H1 (cell line): ENCODE measurements around the gene CCDC183. TPM values are rescaled to one million over a fixed set of nuclear protein-coding genes. Genes with fewer than 3 reads are reported as not detected.

Source experiments
- CTCF ChIA-PET: fragments of 300-600 bp; sonication (Branson Sonifier 250); formaldehyde crosslinking; loops from one replicate; lab custom pipeline; 2021; ENCODE audit not compliant: partially characterized antibody; lab: Charles Lee
- POLR2A ChIA-PET: fragments of 300-600 bp; sonication (Branson Sonifier 250); formaldehyde crosslinking; loops from one replicate; lab custom pipeline; 2021; ENCODE audit warnings: inconsistent platforms; ENCODE audit not compliant: partially characterized antibody; lab: Charles Lee
- DNase-seq, 2 experiments: peaks; one replicate each; pipeline versions ENCODE4 v3.0.0 to v3.0.0-alpha.2; 2010 to 2022; ENCODE audit warnings: low spot score in 2 of 2, low read depth in 1 of 2, mixed read lengths in 1 of 2
- FAIRE-seq: peaks from 2 replicates; lab custom pipeline; 2011; peaks lifted over from hg19 to GRCh38; lab: Jason Lieb, UNC
- H2AFZ ChIP-seq: 2 replicates; pipeline ENCODE4 v1.8.1; 2012; ENCODE audit warnings: low read length, inconsistent platforms
- H2AK5ac ChIP-seq: 2 replicates; pipeline ENCODE4 v1.6.1; 2013; ENCODE audit warnings: low read depth, low read length
- H2BK120ac ChIP-seq: replicated peaks from 2 replicates; pipeline ENCODE3; 2013; ENCODE audit warnings: low read depth, low read length, inconsistent platforms
- H2BK12ac ChIP-seq: 2 replicates; pipeline ENCODE4 v1.6.1; 2013; ENCODE audit warnings: low read depth, low read length
- H2BK15ac ChIP-seq: 2 replicates; pipeline ENCODE4 v1.6.1; 2013; ENCODE audit warnings: low read length
- H2BK20ac ChIP-seq: 2 replicates; pipeline ENCODE4 v1.6.1; 2013; ENCODE audit warnings: low read length
- H2BK5ac ChIP-seq: 2 replicates; pipeline ENCODE4 v1.6.1; 2013; ENCODE audit warnings: low read depth, low read length
- H3K14ac ChIP-seq: 2 replicates; pipeline ENCODE4 v1.6.1; 2013; ENCODE audit warnings: inconsistent platforms; ENCODE audit not compliant: insufficient read length
- H3K18ac ChIP-seq: 2 replicates; pipeline ENCODE4 v1.6.1; 2013; ENCODE audit warnings: low read length; ENCODE audit errors: extremely low read depth
- H3K23ac ChIP-seq: 2 replicates; pipeline ENCODE4 v1.6.1; 2013; ENCODE audit warnings: inconsistent platforms; ENCODE audit not compliant: insufficient read length
- H3K23me2 ChIP-seq: 2 replicates; pipeline ENCODE4 v1.6.1; 2013; ENCODE audit warnings: low read depth, low read length
- H3K27ac ChIP-seq: 2 replicates; pipeline ENCODE4 v1.6.1; 2011; ENCODE audit warnings: low read depth, low read length, inconsistent platforms
- H3K27me3 ChIP-seq, 4 experiments: replicated peaks in 1 of 4; 1 replicate in 1 of 4; 2 replicates in 3 of 4; pipeline versions ENCODE4 v1.6.1 to v1.8.1; 2011 to 2013; ENCODE audit warnings: low read length in 3 of 4, mild to moderate bottlenecking in 3 of 4, inconsistent platforms in 2 of 4, mixed read lengths in 2 of 4, moderate library complexity in 1 of 4; ENCODE audit not compliant: control insufficient read depth in 3 of 4, insufficient read depth in 3 of 4; ENCODE audit errors: extremely low read depth in 1 of 4
- H3K36me3 ChIP-seq, 4 experiments: 2 replicates each; pipeline versions ENCODE4 v1.6.1 to v1.8.1; 2011 to 2013; ENCODE audit warnings: mild to moderate bottlenecking in 4 of 4, low read length in 3 of 4, moderate library complexity in 2 of 4, control low read depth in 1 of 4, inconsistent platforms in 1 of 4; ENCODE audit not compliant: insufficient read depth in 4 of 4, control insufficient read depth in 2 of 4
- H3K4ac ChIP-seq: replicated peaks from 2 replicates; pipeline ENCODE3; 2013; ENCODE audit warnings: low read length, low read depth, mixed read lengths, inconsistent platforms; ENCODE audit not compliant: insufficient read length
- H3K4me1 ChIP-seq, 4 experiments: replicated peaks in 1 of 4; 1 replicate in 1 of 4; 2 replicates in 3 of 4; pipeline versions ENCODE4 v1.6.1 to v1.8.1; 2011 to 2013; ENCODE audit warnings: low read length in 3 of 4, inconsistent platforms in 2 of 4, mixed read lengths in 1 of 4; ENCODE audit not compliant: insufficient read depth in 4 of 4, control insufficient read depth in 3 of 4
- H3K4me2 ChIP-seq, 2 experiments: 2 replicates each; pipeline versions ENCODE4 v1.6.1 to v1.8.1; 2011 to 2013; ENCODE audit warnings: low read depth in 2 of 2, low read length in 2 of 2, control low read depth in 1 of 2, inconsistent platforms in 1 of 2, mild to moderate bottlenecking in 1 of 2; ENCODE audit not compliant: insufficient read depth in 1 of 2
- H3K4me3 ChIP-seq, 4 experiments: fragments of 200-600, 300-600 bp in 1 of 4; sonication (generic), shearing (Covaris generic), sonication (Bioruptor Twin) in 1 of 4; 2 replicates each; pipeline versions ENCODE4 v1.5.1 to v1.8.1; 2011 to 2016; ENCODE audit warnings: low read length in 4 of 4, low read depth in 3 of 4, control low read depth in 2 of 4, inconsistent platforms in 2 of 4, mild to moderate bottlenecking in 2 of 4, mixed read lengths in 1 of 4, moderate library complexity in 1 of 4; ENCODE audit not compliant: insufficient read depth in 2 of 4; ENCODE audit errors: extremely low read depth in 1 of 4
- H3K56ac ChIP-seq: replicated peaks from 2 replicates; pipeline ENCODE3; 2013; ENCODE audit warnings: low read depth, mild to moderate bottlenecking, mixed read lengths, low read length, inconsistent platforms; ENCODE audit not compliant: insufficient read length
- H3K79me1 ChIP-seq: 2 replicates; pipeline ENCODE4 v1.6.1; 2013; ENCODE audit warnings: low read depth, low read length, control low read depth
- H3K79me2 ChIP-seq, 2 experiments: 2 replicates each; pipeline versions ENCODE4 v1.6.1 to v1.8.1; 2012 to 2013; ENCODE audit warnings: low read length in 2 of 2, mild to moderate bottlenecking in 2 of 2, inconsistent platforms in 1 of 2; ENCODE audit not compliant: insufficient read depth in 2 of 2, control insufficient read depth in 1 of 2
- H3K9ac ChIP-seq, 4 experiments: replicated peaks in 1 of 4; 1 replicate in 1 of 4; 2 replicates in 3 of 4; pipeline versions ENCODE4 v1.6.1 to v1.8.1; 2011 to 2013; ENCODE audit warnings: low read depth in 3 of 4, low read length in 3 of 4, control low read depth in 2 of 4, mild to moderate bottlenecking in 2 of 4, moderate library complexity in 2 of 4, inconsistent platforms in 1 of 4; ENCODE audit errors: extremely low read depth in 1 of 4
- H3K9me3 ChIP-seq, 2 experiments: 2 replicates each; pipeline versions ENCODE4 v1.6.1 to v1.8.1; 2012 to 2013; ENCODE audit warnings: mild to moderate bottlenecking in 2 of 2, moderate library complexity in 2 of 2, control low read depth in 1 of 2, inconsistent platforms in 1 of 2, low read depth in 1 of 2, low read length in 1 of 2, mixed read lengths in 1 of 2; ENCODE audit not compliant: insufficient read depth in 2 of 2
- H4K20me1 ChIP-seq, 2 experiments: replicated peaks in 1 of 2; 2 replicates each; pipeline versions ENCODE3 to v1.8.1; 2011 to 2013; ENCODE audit warnings: inconsistent platforms in 2 of 2, low read length in 2 of 2, mild to moderate bottlenecking in 1 of 2; ENCODE audit not compliant: insufficient read depth in 2 of 2, control insufficient read depth in 1 of 2
- H4K5ac ChIP-seq: 2 replicates; pipeline ENCODE4 v1.6.1; 2013; ENCODE audit warnings: low read length, low read depth, mixed read lengths, inconsistent platforms; ENCODE audit not compliant: insufficient read length
- H4K8ac ChIP-seq: 2 replicates; pipeline ENCODE4 v1.8.0; 2013; ENCODE audit warnings: mild to moderate bottlenecking, moderate library complexity, low read length, inconsistent platforms; ENCODE audit not compliant: insufficient read depth; ENCODE audit errors: extremely low read depth
- H4K91ac ChIP-seq: replicated peaks from 2 replicates; pipeline ENCODE3; 2013; ENCODE audit warnings: low read length, mixed read lengths, inconsistent platforms; ENCODE audit not compliant: insufficient read length
- BCL11A ChIP-seq, 2 experiments: IDR thresholded peaks; one replicate each; pipeline ENCODE4 v1.6.1; 2011; ENCODE audit warnings: low read depth in 2 of 2, low read length in 2 of 2, mild to moderate bottlenecking in 2 of 2
- CBX8 ChIP-seq: fragments of 300-800, 300-1000 bp; sonication (generic); IDR thresholded peaks from 2 replicates; pipeline ENCODE4 v1.7.1; 2016; ENCODE audit warnings: low read depth, low read length, borderline replicate concordance
- JUN ChIP-seq: IDR thresholded peaks from 2 replicates; pipeline ENCODE4 v1.6.1; 2011; ENCODE audit warnings: low read depth, mild to moderate bottlenecking, improper control_type of control experiment, low read length
- PHF8 ChIP-seq: fragments of 200-600 bp; sonication (generic); conservative IDR thresholded peaks from 2 replicates; pipeline ENCODE4 v1.7.1; 2012; ENCODE audit warnings: low read depth, mild to moderate bottlenecking, inconsistent platforms, low read length, moderate library complexity
- RBBP5 ChIP-seq: IDR thresholded peaks from 2 replicates; pipeline ENCODE4 v1.7.1; 2012; ENCODE audit warnings: low read depth, mild to moderate bottlenecking, inconsistent platforms, low read length, moderate library complexity, borderline replicate concordance
- SAP30 ChIP-seq: fragments of 300-600 bp; sonication (generic); IDR thresholded peaks from 2 replicates; pipeline ENCODE4 v1.7.1; 2012; ENCODE audit warnings: low read length, moderate library complexity, mild to moderate bottlenecking, inconsistent platforms; ENCODE audit not compliant: insufficient read depth, insufficient replicate concordance
- TCF12 ChIP-seq: IDR thresholded peaks from 2 replicates; pipeline ENCODE4 v1.6.1; 2011; ENCODE audit warnings: low read depth, mild to moderate bottlenecking, low read length
- TEAD4 ChIP-seq: IDR thresholded peaks from 2 replicates; pipeline ENCODE4 v1.6.1; 2012; ENCODE audit warnings: low read depth, low read length, inconsistent platforms, mixed read lengths
- WGBS, 2 experiments: shearing (Covaris generic) in 1 of 2; methylation state at CpG; one replicate each; pipeline versions ENCODE4 v1.1.6 to v1.1.7; 2013 to 2015; ENCODE audit warnings: low lambda C conversion rate in 2 of 2, mixed read lengths in 2 of 2, inconsistent platforms in 1 of 2, low coverage in 1 of 2, missing lambda C conversion rate in 1 of 2; ENCODE audit not compliant: insufficient replicate concordance in 2 of 2, insufficient coverage in 1 of 2, insufficient read length in 1 of 2; ENCODE audit errors: extremely low coverage in 1 of 2, missing lambda C conversion rate in 1 of 2; 5-methylcytosine and 5-hydroxymethylcytosine counted together
- polyA plus RNA-seq, 7 experiments: library from polyadenylated mRNA; depleted of rRNA in 3 of 7; stranded (reverse) in 5 of 7; unstranded in 2 of 7; fragments of >200 nt in 5 of 7; fragments of 200-250 nt in 2 of 7; gene quantifications; 1 replicate in 5 of 7; 2 replicates in 1 of 7; 4 replicates in 1 of 7; pipeline versions ENCODE4 v1.2.1 to v1.2.3, GENCODE V29; 2011 to 2013; ENCODE audit warnings: missing spikeins in 2 of 7, mixed read lengths in 2 of 7
- total RNA-seq: library from RNA; stranded (reverse); fragmentation: NEBNext Ultra II Directional; extraction: Animal tissue kit (Norgen Biotek cat#: 25700); gene quantifications from 2 replicates; pipeline ENCODE4 v1.2.1, GENCODE V29; 2021
- TF ChIP-seq, protein P1 (sequence below): IDR thresholded peaks from 2 replicates; pipeline ENCODE4 v1.6.1; 2012; ENCODE audit warnings: low read length, inconsistent platforms

CCDC183 gene
- total and polyA plus RNA-seq, 2 of the 8 experiments (the other 6 are each of a cell fraction or from before 2014, with no cell fraction given) = 0.51 to 1.6 TPM

DNA sequence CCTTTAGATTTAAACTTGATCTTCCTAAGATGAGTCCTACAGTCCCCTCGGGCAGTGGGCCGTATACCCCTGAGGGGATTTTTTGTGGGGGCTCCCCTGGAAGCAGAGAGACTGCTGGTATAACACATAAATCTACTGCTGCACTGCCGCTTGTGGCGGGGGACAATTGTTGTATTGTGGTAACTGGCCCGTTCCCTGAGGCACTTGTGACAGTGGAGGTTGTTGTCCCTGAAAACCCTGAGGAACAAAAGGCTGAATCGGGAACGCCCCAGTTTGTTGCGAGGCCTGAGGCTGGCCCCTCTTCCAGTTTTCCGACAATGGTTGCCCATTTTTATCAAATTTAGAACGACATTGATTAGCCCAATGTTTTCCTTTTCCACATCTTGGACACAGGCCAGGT, 9.7 kb upstream of the CCDC183 start:
- Histone ChIP-seq H3K79me1 (no peaks in the 10 kb centered on the region), H3K4me1 (peaks cover 0 to 3% (median under 1%) of the 10 kb centered on the region in 4 experiments; a peak in 2 of 7 replicates), H2BK20ac (no peak overlapping the region), H3K27me3 (no peaks in the 10 kb centered on the region), H3K14ac (no peak overlapping the region), H2BK5ac (no peak overlapping the region), H4K5ac (no peak overlapping the region), H2BK12ac (no peak overlapping the region), H3K36me3 (no peaks in the 10 kb centered on the region), H3K18ac (no peak overlapping the region), H4K91ac (no peak overlapping the region), H3K79me2 (no peaks in the 10 kb centered on the region), H3K56ac (no peak overlapping the region), H3K9me3 (no peaks in the 10 kb centered on the region), H2BK120ac (no peak overlapping the region), H3K4me3 (no peak overlapping the region), H4K8ac (no peak overlapping the region), H2AFZ (no peak overlapping the region), H3K23ac (no peak overlapping the region), H3K27ac (no peak overlapping the region), H3K23me2 (no peaks in the 10 kb centered on the region; the same call in 1 of the 2 replicates), H2BK15ac (no peak overlapping the region), H2AK5ac (no peak overlapping the region), H4K20me1 (no peaks in the 10 kb centered on the region), H3K9ac (no peak overlapping the region), H3K4me2 (no peak overlapping the region), H3K4ac (no peak overlapping the region)
- no peak for DNase-seq
- ChIA-PET CTCF (interaction anchor here (0.6 to 4.3 kb wide), 12 partner anchors 10 to 250 kb away, joined by 3 to 37 read pairs (median 5); partner anchors contain the start of genes AJM1 and LCN8), POLR2A (no interaction called here)
- FAIRE-seq = no peak
- WGBS, 2 experiments = 90% methylated on average over 10 of the region's 10 CpGs; no CpG with 5 or more reads in 1 of the 2 experiments
- TF ChIP-seq TEAD4 (no peak), BCL11A (IDR thresholded peaks at IDR 0.05; ENCODE audit: low read depth in 2 of 2, low read length in 2 of 2) (no peak), PHF8 (no peak), JUN (no peak), TCF12 (no peak), CBX8 (no peak), RBBP5 (no peak), SAP30 (no peak)
- TF ChIP-seq, protein P1, sequence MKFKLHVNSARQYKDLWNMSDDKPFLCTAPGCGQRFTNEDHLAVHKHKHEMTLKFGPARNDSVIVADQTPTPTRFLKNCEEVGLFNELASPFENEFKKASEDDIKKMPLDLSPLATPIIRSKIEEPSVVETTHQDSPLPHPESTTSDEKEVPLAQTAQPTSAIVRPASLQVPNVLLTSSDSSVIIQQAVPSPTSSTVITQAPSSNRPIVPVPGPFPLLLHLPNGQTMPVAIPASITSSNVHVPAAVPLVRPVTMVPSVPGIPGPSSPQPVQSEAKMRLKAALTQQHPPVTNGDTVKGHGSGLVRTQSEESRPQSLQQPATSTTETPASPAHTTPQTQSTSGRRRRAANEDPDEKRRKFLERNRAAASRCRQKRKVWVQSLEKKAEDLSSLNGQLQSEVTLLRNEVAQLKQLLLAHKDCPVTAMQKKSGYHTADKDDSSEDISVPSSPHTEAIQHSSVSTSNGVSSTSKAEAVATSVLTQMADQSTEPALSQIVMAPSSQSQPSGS = no peak
